ENCODE results near the gene DTYMK.

DTYMK gene

DNA sequence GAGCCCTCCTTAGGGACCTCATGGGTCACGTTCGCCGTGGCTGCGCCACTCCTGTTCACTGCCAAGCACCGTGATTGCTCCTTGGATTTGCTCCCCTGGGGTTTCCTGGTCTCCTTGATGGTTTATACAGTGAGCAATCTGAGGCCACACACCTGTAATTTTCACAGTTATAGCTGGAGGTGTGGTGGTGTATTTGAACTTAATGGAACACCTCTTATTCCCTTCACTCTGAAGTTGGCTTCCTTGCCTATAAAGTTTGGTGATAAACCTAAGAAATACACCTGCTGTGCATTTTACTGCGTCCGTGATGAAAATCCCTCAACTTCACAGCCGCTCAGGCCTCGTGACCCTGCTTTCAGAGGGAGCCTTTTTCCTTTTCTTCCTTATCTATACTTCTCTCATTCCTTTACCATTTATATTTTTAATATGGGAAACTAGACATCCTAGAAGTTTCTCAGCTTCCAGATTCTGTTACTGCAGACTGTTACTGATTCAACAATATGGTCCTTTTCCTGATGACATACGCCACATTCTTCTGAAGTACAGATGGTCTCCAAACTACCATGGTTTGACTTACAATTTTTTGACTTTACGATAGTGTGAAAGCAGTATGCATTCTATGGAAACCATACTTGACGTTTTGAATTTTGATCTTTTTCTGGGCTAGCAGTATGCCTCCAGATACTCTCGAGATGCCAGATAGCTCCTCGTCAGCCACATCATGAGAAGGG, 40.5 kb downstream of the DTYMK start:
- DNase-seq (ENCODE audit: low spot score): no peak

- DNase-seq (ENCODE audit: low spot score): no peak
These were observed 41.3 kb downstream of the DTYMK start for GRCh38 chr2:241645056-241645914.

GRCh38 chr2:241641631-241642030, 45.0 kb downstream of the DTYMK start:
- DNase-seq (ENCODE audit: low spot score): no peak

DNA sequence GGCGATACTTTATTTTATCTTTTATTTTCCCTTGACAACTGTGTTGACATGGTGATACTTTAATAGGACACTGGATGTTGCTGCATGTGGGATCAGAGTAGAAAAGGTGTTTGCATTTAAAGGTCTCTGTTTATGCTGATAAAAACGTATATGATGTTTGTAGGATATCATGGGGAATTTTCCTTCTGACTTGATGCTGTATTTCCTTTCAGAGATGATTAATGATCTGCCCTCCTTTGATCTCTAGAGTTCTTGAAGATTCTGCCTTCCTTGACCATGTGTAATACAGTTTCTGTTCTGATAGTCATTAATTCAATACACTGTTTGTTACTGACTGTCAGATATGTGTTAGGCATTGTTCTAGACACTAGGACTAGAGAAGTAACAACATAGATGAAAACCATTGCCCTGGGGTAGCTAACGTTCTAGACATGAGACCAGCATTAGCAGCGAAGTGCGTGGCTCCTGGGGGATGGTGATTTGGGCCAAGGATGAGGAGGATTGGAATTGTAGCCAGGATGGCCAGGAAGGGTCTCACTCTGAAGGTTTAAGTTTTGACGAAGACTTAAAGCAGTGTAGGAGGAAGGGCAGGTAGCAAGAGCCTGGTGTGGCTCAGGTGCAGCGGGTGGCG, 46.3 kb downstream of the DTYMK start:
- DNase-seq (ENCODE audit: low spot score): no peak

DNA sequence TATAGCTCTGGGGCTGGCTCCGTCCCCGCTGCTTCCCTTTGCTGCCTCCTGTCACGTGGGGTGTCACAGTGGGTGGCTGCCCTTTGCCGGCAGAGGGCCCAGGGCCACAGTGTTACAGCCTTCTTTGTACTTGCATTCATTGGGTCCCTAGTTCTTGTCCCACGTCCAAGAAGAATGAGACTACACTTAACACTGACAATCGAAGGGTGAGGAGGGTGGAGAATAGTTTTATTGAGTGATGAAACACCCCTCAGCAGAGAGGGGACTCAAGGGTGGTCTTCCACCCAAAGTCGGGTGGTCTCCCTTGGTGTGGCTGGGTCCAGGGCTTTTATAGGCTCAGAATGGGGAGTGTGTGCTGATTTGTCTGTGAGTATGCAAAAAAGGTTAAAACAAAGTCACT, 47.2 kb downstream of the DTYMK start:
- DNase-seq (ENCODE audit: low spot score): peak; percentile 13

DNA sequence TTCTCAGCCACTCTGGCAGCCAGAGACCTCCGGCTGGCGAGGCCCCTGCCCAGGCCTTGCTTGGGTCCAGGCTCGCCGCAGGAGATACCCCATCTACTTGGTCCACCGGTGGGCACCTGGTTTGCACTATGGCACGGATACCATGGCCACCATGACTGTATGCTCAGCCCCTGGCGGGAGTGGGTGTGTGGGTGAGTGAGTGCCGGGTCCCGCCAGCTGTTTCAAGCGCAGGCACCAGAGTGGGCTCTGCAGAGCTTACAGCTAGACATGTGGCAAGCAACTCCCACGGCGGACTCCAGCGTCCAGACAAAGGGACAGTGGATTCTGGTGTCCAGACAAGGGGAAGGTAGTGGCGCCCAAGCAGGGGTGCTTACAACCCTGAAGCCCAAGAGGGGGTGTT, 47.7 kb downstream of the DTYMK start:
- no peak for DNase-seq (ENCODE audit: low spot score)

GRCh38 chr2:241637795-241638660, 48.6 kb downstream of the DTYMK start:
- peak; percentile 26 for DNase-seq (ENCODE audit: low spot score)

DNA sequence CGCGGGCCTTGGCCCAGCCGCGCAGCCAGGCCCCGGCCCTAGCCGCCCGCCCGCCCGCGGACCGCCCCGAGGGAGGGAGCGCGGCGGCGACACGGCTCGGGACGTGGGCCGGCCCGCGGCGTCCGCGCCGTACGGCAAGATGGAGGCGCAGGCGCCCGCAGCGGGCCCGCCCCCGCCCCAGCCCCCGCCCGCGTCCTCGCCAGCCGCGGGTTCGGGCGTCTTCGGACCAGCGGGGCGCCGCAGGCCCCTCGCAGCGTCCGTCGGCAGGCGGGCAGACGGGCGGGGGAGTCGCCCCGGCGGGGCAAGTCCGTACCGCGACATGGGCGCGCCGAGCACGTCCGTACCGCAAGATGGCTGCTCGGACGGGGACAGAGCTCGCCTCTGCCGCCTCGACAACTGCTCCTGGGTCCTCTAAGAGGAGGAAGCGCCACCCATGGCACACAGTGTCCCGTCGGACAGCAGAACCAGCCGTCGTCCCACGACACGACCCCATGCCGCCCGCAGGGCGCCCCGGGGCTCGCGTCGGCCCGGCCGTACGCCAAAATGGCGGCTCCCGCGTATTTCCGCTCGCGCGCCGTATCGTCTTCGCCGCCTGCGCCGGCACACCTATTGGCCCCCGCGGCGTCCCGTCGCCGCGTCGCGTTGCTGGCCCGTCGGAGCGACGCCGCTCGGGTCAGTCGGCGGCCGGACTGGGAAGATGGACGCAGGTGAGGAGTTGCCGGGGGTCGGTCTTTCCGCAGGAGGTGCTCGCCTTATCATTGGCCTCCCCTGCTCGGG, 49.4 kb downstream of the DTYMK start, which contains the start of the genes ATG4B and THAP4:
ATG4B (plus strand) TSS at position 676 of the 777 bp plus-strand sequence; CDS start at position 698, 22 bp downstream.
THAP4 (minus strand) TSS at position 141 of the 777 bp plus-strand sequence. CDS start 141 bp downstream, outside the sequence.
- DNase-seq (ENCODE audit: low spot score): peak; percentile 86

- peak; percentile 35 for DNase-seq (ENCODE audit: low spot score)
These were observed 50.2 kb downstream of the DTYMK start for GRCh38 chr2:241636182-241637017.

GRCh38 chr2:241635756-241636155, 50.9 kb downstream of the DTYMK start:
- DNase-seq (ENCODE audit: low spot score): peak; percentile 34

DNA sequence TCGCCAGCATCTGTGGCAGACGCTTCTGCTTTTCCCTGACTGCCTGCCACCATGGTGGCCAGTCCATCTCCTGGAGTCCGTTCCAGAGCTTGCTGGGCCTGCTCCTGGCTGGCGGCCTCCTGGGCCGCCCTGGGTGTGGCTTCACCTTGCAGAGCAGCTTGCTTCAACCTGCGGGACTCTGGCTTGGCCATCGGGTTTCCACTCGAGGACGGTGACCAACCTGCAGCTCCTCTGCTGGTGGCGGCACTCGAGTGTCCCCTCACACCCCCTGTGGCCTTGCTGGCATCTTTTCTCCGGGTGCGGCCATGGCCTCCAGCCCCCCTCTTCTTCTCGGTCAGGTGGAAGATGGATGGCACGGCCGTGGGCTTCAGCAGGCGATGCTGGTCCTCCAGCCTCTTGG, 53.1 kb downstream of the DTYMK start:
- DNase-seq (ENCODE audit: low spot score): no peak

DNA sequence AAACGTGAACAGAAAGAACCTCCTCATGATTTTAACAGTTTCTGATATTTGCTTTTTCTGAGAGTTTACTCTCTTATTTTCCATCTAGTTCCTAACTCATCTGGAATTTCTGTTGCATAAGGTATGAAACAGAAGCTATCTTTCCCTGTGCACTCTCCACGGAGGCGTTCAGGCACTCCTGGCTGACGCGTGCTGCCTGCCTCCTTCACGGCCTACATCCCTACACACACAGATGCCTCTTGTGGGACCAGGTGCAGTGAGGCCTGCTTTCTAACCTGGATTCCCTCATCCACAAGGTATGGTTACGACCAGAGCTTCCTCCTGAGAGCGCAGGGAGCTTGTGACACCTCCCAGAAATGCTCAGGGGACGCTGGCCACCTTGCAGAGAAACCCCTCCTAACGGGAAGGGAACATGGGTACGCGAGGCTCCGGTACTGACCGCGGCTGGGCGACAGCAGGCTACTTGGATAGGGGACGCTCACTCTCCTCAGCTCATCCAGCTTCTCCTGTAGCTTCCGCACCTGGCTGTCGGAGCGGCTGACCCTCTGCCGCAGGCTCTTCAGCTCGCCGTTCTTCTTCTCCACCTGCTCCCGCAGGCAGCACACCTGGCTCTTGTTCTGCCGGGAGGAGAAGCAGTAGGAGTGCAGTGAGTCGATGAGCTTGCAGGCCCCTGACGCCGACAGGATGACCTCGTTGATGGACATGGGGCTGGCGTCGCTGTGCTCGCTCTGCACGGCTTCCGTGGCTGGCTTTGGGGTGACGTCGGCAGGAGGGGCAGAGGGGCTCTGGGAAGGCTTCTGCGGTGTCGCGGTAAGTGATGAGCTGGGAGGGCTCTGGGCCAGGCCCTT, 53.9 kb downstream of the DTYMK start:
- DNase-seq (ENCODE audit: low spot score): no peak

DNA sequence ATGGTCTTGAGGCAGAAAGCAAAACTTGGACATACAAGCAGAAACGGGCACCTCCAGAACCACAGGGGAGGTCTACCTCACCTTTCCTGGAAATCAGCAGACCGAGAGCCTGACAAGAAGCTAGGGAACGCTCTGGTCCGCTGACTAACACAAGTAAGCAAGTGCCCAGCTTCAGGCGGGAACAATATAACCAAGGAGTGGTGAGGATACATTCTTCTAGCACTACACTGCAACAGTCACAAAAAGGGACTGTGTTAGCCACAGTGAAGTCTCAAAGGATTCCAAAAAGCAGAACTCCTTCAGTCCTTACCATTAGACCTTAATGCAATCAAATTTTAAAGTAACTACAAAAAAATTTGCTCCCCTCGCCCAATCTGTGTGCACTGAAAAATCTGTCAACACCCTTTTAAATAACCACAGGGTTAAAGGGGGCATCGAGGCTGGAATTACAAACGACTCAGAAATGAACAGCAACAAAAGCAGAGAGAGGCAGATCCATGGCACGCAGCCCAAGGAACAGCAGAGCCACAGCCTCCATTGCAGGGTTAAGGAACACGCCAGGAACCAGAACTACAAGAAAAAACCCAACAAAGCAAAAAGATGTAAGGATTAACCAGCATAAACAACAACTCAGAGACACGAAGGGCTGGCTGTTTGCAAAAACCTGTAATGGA, 56.7 kb downstream of the DTYMK start:
- no peak for DNase-seq (ENCODE audit: low spot score)

DNA sequence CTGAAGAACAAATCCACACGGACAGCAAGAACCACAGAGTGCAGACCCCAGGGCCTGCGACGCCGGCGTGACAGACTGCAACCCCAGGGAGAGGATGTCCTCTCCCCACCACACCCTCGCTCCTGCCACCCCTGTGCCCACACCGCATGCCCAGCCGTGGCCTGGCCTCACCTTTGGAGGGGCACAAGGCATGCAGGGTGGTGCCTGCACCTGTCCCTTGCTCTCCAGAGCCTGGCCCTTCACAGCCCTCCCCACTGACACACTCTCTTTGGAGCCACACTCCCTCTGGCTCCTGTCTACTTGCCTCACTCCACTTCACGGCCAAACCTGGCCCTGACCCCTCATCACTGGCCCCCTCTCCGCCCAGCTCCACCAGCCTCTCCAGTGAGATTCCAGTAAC, 58.9 kb downstream of the DTYMK start:
- no peak for DNase-seq (ENCODE audit: low spot score)
